B cell (primary cell): Measurements from ENCODE around the gene MPL. TPM values are rescaled to one million over a fixed set of nuclear protein-coding genes. Genes with fewer than 3 reads are reported as not detected.

ENCODE experiments used
- ATAC-seq: fragments of 200-7000 bp; cut with Tn5 transposase; one replicate; pipeline ENCODE4 v1.10.0; 2021; ENCODE audit warnings: low read depth, mild to moderate bottlenecking, moderate number of reproducible peaks, moderate library complexity
- CTCF ChIA-PET: fragments of 350-600 bp; sonication (Branson Sonifier 250); formaldehyde crosslinking; loops from one replicate; lab custom pipeline; 2021; ENCODE audit warnings: antibody characterized with exemption, inconsistent platforms; lab: Charles Lee
- POLR2A ChIA-PET: fragments of 350-600 bp; sonication (Branson Sonifier 250); formaldehyde crosslinking; loops from one replicate; lab custom pipeline; 2021; ENCODE audit warnings: antibody characterized with exemption; lab: Charles Lee
- DNase-seq: peaks from one replicate; pipeline ENCODE4 v3.0.0; 2013
- H2AFZ ChIP-seq: 2 replicates; pipeline ENCODE4 v1.6.1; 2012; ENCODE audit warnings: mild to moderate bottlenecking, low read depth, low read length; ENCODE audit not compliant: insufficient read depth, poor library complexity, severe bottlenecking
- H3K27ac ChIP-seq, 2 donors: 1 replicate in 1 of 2; 2 replicates in 1 of 2; pipeline ENCODE4 v1.5.1; 2012 to 2013; ENCODE audit warnings: low read length in 2 of 2, mild to moderate bottlenecking in 2 of 2, moderate library complexity in 1 of 2
- H3K27me3 ChIP-seq, 4 experiments: fragments of 200-600 bp in 1 of 4; sonication (generic) in 1 of 4; replicated peaks in 1 of 4; 1 replicate in 2 of 4; 2 replicates in 2 of 4; pipeline versions ENCODE4 v1.6.1 to v1.7.0; 2013 to 2016; ENCODE audit warnings: low read length in 3 of 4, mild to moderate bottlenecking in 2 of 4, mixed read lengths in 1 of 4, moderate library complexity in 1 of 4; ENCODE audit not compliant: insufficient read depth in 4 of 4, control insufficient read depth in 3 of 4; ENCODE audit errors: control extremely low read depth in 1 of 4
- H3K36me3 ChIP-seq, 2 experiments: replicated peaks in 1 of 2; 1 replicate in 1 of 2; 2 replicates in 1 of 2; pipeline versions ENCODE4 v1.6.1 to v1.7.1; 2013; ENCODE audit warnings: low read length in 1 of 2; ENCODE audit not compliant: insufficient read depth in 2 of 2, control insufficient read depth in 1 of 2; ENCODE audit errors: control extremely low read depth in 1 of 2, extremely low read depth in 1 of 2
- H3K4me1 ChIP-seq, 2 donors: fragments of 200-600 bp in 1 of 2; sonication (generic) in 1 of 2; 1 replicate in 1 of 2; 2 replicates in 1 of 2; pipeline versions ENCODE4 v1.5.1 to v1.6.1; 2013 to 2017; ENCODE audit warnings: low read length in 2 of 2; ENCODE audit not compliant: control insufficient read depth in 2 of 2, insufficient read depth in 2 of 2
- H3K4me2 ChIP-seq: replicated peaks from 2 replicates; pipeline ENCODE3; 2012; ENCODE audit warnings: mild to moderate bottlenecking, low read depth, low read length; ENCODE audit not compliant: poor library complexity, severe bottlenecking
- H3K4me3 ChIP-seq, 5 experiments: fragments of 200-600 bp in 1 of 5; sonication (generic) in 1 of 5; 1 replicate in 3 of 5; 2 replicates in 2 of 5; pipeline versions ENCODE4 v1.5.1 to v1.7.0; 2011 to 2016; ENCODE audit warnings: low read length in 4 of 5, mild to moderate bottlenecking in 4 of 5, low read depth in 2 of 5, control low read depth in 1 of 5, moderate library complexity in 1 of 5; ENCODE audit not compliant: insufficient read depth in 1 of 5; ENCODE audit errors: control extremely low read depth in 1 of 5, extremely low read depth in 1 of 5
- H3K79me2 ChIP-seq: fragments of 200-600 bp; sonication (generic); one replicate; pipeline ENCODE4 v1.6.0; 2016; ENCODE audit warnings: low read length; ENCODE audit not compliant: control insufficient read depth, insufficient read depth
- H3K9ac ChIP-seq: fragments of 200-600 bp; sonication (generic); 2 replicates; pipeline ENCODE4 v1.6.1; 2017; ENCODE audit warnings: mild to moderate bottlenecking, low read length, moderate library complexity
- H3K9me3 ChIP-seq, 3 donors: one replicate each; pipeline versions ENCODE4 v1.6.1 to v1.7.1; 2013; ENCODE audit warnings: low read length in 2 of 3; ENCODE audit not compliant: control insufficient read depth in 2 of 3, insufficient read depth in 1 of 3; ENCODE audit errors: control extremely low read depth in 1 of 3
- H4K20me1 ChIP-seq: 2 replicates; pipeline ENCODE4 v1.6.0; 2012; ENCODE audit warnings: mild to moderate bottlenecking, low read length; ENCODE audit not compliant: insufficient read depth, control insufficient read depth, poor library complexity, severe bottlenecking
- H3K27ac Mint-ChIP-seq: one replicate; pipeline ENCODE4 v1.8.0; 2021; ENCODE audit warnings: mixed read lengths
- H3K27me3 Mint-ChIP-seq: one replicate; pipeline ENCODE4 v1.8.0; 2021; ENCODE audit warnings: mixed read lengths
- H3K4me1 Mint-ChIP-seq: one replicate; pipeline ENCODE4 v1.8.0; 2021; ENCODE audit warnings: mixed read lengths
- H3K4me3 Mint-ChIP-seq: one replicate; pipeline ENCODE4 v1.8.0; 2021; ENCODE audit warnings: mixed read lengths
- H3K9me3 Mint-ChIP-seq: one replicate; pipeline ENCODE4 v1.8.0; 2022; ENCODE audit warnings: mixed read lengths; ENCODE audit not compliant: insufficient read depth
- EZH2 ChIP-seq: IDR thresholded peaks from 2 replicates; pipeline ENCODE4 v1.6.1; 2012; ENCODE audit warnings: borderline replicate concordance, low read depth, mild to moderate bottlenecking, moderate library complexity, low read length; ENCODE audit not compliant: insufficient read depth, poor library complexity, severe bottlenecking
- WGBS: methylation state at CpG from one replicate; pipeline ENCODE4 v1.1.5; 2013; ENCODE audit warnings: missing lambda C conversion rate; ENCODE audit not compliant: insufficient coverage; 5-methylcytosine and 5-hydroxymethylcytosine counted together
- intact Hi-C: fragments of 100-400 bp; cut with micrococcal nuclease; formaldehyde crosslinking; loops from one replicate; pipeline ENCODE4 v1.10.0; 2022
- polyA plus RNA-seq: library from polyadenylated mRNA; depleted of rRNA; stranded (reverse); fragments of >200 nt; gene quantifications from 2 replicates; pipeline ENCODE4 v1.2.3, GENCODE V29; 2012
- total RNA-seq, 2 donors: library from RNA; stranded (reverse); fragments of 120-200 nt in 1 of 2; gene quantifications; 1 replicate in 1 of 2; 2 replicates in 1 of 2; pipeline versions ENCODE4 v1.2.3 to v1.2.4, GENCODE V29; 2013 to 2022
- TF ChIP-seq, protein P1 (sequence below): fragments of 200-600 bp; IDR thresholded peaks from one replicate; pipeline ENCODE4 v1.8.0; 2022; ENCODE audit warnings: antibody characterized with exemption, mild to moderate bottlenecking

MPL gene
- total and polyA plus RNA-seq, 2 donors (not counting 1 experiment from before 2014, with no cell fraction given) = not detected

DNA sequence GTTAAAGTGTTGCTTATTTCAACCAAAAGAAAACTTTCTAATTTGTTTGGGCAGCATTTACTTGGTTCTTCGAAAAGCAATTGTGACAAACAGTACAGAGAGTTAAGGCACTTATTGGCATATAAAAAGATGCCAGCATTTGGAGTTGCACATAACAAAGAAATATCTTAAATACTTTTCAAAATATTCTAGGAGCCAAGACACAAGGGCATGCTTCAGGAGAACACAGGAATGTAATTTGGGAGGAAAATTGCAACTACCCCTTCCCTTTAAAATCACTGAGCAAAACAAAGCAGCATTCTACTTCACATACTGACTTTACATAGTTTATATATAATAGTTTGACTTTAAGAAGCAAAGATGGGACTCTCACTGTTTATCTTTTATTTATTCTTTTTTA lies 41.4 kb upstream of the MPL start:
- intact Hi-C loops = no loop called here
- H3K79me2 ChIP-seq = no peaks in the 10 kb centered on the region
- H3K9me3 ChIP-seq = no peaks in the 10 kb centered on the region
- H3K4me3 ChIP-seq = no peak overlapping the region
- Mint-ChIP-seq H3K9me3 (no peaks in the 10 kb centered on the region), H3K4me3 (no peak overlapping the region), H3K27me3 (peaks cover 2% of the 10 kb centered on the region), H3K4me1 (no peaks in the 10 kb centered on the region), H3K27ac (no peak overlapping the region)
- H2AFZ ChIP-seq = no peak overlapping the region
- no peak overlapping the region for H3K4me2 ChIP-seq
- no peaks in the 10 kb centered on the region for H4K20me1 ChIP-seq
- WGBS = no CpG with 5 or more reads among the region's 1 CpG
- TF ChIP-seq, protein P1, sequence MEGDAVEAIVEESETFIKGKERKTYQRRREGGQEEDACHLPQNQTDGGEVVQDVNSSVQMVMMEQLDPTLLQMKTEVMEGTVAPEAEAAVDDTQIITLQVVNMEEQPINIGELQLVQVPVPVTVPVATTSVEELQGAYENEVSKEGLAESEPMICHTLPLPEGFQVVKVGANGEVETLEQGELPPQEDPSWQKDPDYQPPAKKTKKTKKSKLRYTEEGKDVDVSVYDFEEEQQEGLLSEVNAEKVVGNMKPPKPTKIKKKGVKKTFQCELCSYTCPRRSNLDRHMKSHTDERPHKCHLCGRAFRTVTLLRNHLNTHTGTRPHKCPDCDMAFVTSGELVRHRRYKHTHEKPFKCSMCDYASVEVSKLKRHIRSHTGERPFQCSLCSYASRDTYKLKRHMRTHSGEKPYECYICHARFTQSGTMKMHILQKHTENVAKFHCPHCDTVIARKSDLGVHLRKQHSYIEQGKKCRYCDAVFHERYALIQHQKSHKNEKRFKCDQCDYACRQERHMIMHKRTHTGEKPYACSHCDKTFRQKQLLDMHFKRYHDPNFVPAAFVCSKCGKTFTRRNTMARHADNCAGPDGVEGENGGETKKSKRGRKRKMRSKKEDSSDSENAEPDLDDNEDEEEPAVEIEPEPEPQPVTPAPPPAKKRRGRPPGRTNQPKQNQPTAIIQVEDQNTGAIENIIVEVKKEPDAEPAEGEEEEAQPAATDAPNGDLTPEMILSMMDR = no peak
- no peak for TF ChIP-seq EZH2
- H3K27ac ChIP-seq = no peak overlapping the region
- no peaks in the 10 kb centered on the region for H3K27me3 ChIP-seq
- ChIA-PET CTCF (no interaction called here), POLR2A (no interaction called here)
- no peaks in the 10 kb centered on the region for H3K4me1 ChIP-seq
- no peaks in the 10 kb centered on the region for H3K36me3 ChIP-seq
- no peak for DNase-seq
- no peak overlapping the region for H3K9ac ChIP-seq
- no peak for ATAC-seq

DNA sequence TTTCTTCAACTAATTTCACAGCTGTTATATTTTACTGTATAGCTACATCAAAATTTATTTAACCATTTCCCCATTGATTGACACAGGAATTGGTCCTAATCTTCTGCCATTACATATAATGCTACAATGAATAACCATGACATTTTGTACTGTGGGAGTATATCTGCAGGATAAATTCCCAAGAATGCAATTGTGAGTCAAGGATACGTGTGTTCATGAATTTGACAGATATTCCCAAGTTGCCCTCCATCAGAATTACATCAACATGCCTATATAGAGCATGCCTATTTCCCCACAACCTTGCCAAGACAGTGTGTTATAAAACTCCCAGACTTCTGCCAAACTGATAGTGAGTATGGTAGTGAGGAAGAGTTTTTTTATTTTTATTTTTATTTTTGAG lies 39.6 kb upstream of the MPL start:
- H3K4me3 Mint-ChIP-seq = no peak overlapping the region
- WGBS = no CpG with 5 or more reads among the region's 1 CpG
- DNase-seq = no peak
- ChIA-PET CTCF (interaction anchor here (1.3 kb wide), 1 partner anchor 71 kb away, joined by 4 read pairs; no protein-coding TSS in a partner anchor), POLR2A (no interaction called here)
- Histone ChIP-seq H3K4me3 (no peak overlapping the region), H3K79me2 (no peaks in the 10 kb centered on the region), H4K20me1 (no peaks in the 10 kb centered on the region), H3K27me3 (no peaks in the 10 kb centered on the region), H3K27ac (no peak overlapping the region), H2AFZ (no peak overlapping the region), H3K9ac (no peak overlapping the region), H3K4me2 (no peak overlapping the region), H3K4me1 (no peaks in the 10 kb centered on the region), H3K9me3 (no peaks in the 10 kb centered on the region), H3K36me3 (no peaks in the 10 kb centered on the region)
- ATAC-seq = no peak
- no peaks in the 10 kb centered on the region for H3K4me1 Mint-ChIP-seq
- intact Hi-C loops = no loop called here
- H3K9me3 Mint-ChIP-seq = no peaks in the 10 kb centered on the region
- H3K27ac Mint-ChIP-seq = no peak overlapping the region
- TF ChIP-seq, protein P1 = no peak
- no peak for TF ChIP-seq EZH2
- peaks cover 9% of the 10 kb centered on the region for H3K27me3 Mint-ChIP-seq
